ENCODE data around the gene DSCAML1.

DSCAML1 gene

GRCh38 chr11:117434481-117434880, 362.5 kb downstream of the DSCAML1 start:
- no peak for TF ChIP-seq Cebpa-rat (IDR thresholded peaks at IDR 0.05)
- H3K4me3 ChIP-seq, result no peak overlapping the region
- no peaks in the 10 kb centered on the region for H3K36me3 ChIP-seq
- H3K9ac ChIP-seq, result no peak overlapping the region
- H3K4me1 ChIP-seq, result peaks cover 0 to 34% (median 27%) of the 10 kb centered on the region in 10 experiments; a peak in 17 of 20 replicates
- H4K20me1 ChIP-seq, result peaks cover 0 to 4% (median 0%) of the 10 kb centered on the region in 11 experiments; a peak in 2 of 22 replicates
- H3K27me3 ChIP-seq, result no peaks in the 10 kb centered on the region
- H3K9me3 ChIP-seq (replicated peaks in 1 of 11), result no peaks in the 10 kb centered on the region
- H3K27ac ChIP-seq, result no peak overlapping the region
- H3K4me2 ChIP-seq, result no peak overlapping the region

- no peak overlapping the region for H3K27ac ChIP-seq
- peaks cover 0 to 4% (median 0%) of the 10 kb centered on the region in 11 experiments; a peak in 2 of 22 replicates for H4K20me1 ChIP-seq
- TF ChIP-seq Cebpa-rat (IDR thresholded peaks at IDR 0.05), result no peak
- H3K4me2 ChIP-seq, result no peak overlapping the region
- no peaks in the 10 kb centered on the region for H3K36me3 ChIP-seq
- no peaks in the 10 kb centered on the region for H3K27me3 ChIP-seq
- no peaks in the 10 kb centered on the region for H3K9me3 ChIP-seq (replicated peaks in 1 of 11)
- no peak overlapping the region for H3K4me3 ChIP-seq
- no peak overlapping the region for H3K9ac ChIP-seq
- H3K4me1 ChIP-seq, result peaks cover 0 to 27% (median 19%) of the 10 kb centered on the region in 10 experiments; a peak in 17 of 20 replicates
These were observed 363.3 kb downstream of the DSCAML1 start for GRCh38 chr11:117433717-117434116.

- Histone ChIP-seq H4K20me1 (peaks cover 0 to 10% (median 0%) of the 10 kb centered on the region in 11 experiments; a peak in 4 of 22 replicates), H3K9me3 (replicated peaks in 1 of 11) (no peaks in the 10 kb centered on the region), H3K27me3 (no peaks in the 10 kb centered on the region), H3K36me3 (no peaks in the 10 kb centered on the region), H3K4me1 (peaks cover 0 to 27% (median 19%) of the 10 kb centered on the region in 10 experiments; a peak in 17 of 20 replicates), H3K27ac (no peak overlapping the region), H3K4me2 (peak overlapping the region in 8 of 11 experiments; percentile 38 to 72 (median 62); a peak in 16 of 22 replicates), H3K4me3 (no peak overlapping the region), H3K9ac (no peak overlapping the region)
- TF ChIP-seq Cebpa-rat (IDR thresholded peaks at IDR 0.05), result no peak
These were observed 365.6 kb downstream of the DSCAML1 start for GRCh38 chr11:117431436-117431835.

GRCh38 chr11:117430293-117430955, 366.6 kb downstream of the DSCAML1 start:
- H3K4me3 ChIP-seq, result no peak overlapping the region
- H3K4me2 ChIP-seq, result peak overlapping the region in 8 of 11 experiments; percentile 38 to 72 (median 62); a peak in 12 of 22 replicates
- no peak overlapping the region for H3K9ac ChIP-seq
- H3K4me1 ChIP-seq, result peaks cover 0 to 22% (median 15%) of the 10 kb centered on the region in 10 experiments; a peak in 17 of 20 replicates
- H3K36me3 ChIP-seq, result no peaks in the 10 kb centered on the region
- no peak for TF ChIP-seq Cebpa-rat (IDR thresholded peaks at IDR 0.05)
- no peak overlapping the region for H3K27ac ChIP-seq
- no peaks in the 10 kb centered on the region for H3K9me3 ChIP-seq (replicated peaks in 1 of 11)
- H4K20me1 ChIP-seq, result peaks cover 0 to 10% (median 0%) of the 10 kb centered on the region in 11 experiments; a peak in 4 of 22 replicates
- H3K27me3 ChIP-seq, result no peaks in the 10 kb centered on the region

GRCh38 chr11:117428856-117429229, 368.2 kb downstream of the DSCAML1 start:
- H3K9me3 ChIP-seq (replicated peaks in 1 of 11), result no peaks in the 10 kb centered on the region
- H3K36me3 ChIP-seq, result no peaks in the 10 kb centered on the region
- H3K4me1 ChIP-seq, result peaks cover 0 to 26% (median 14%) of the 10 kb centered on the region in 10 experiments; a peak in 15 of 20 replicates
- no peak overlapping the region for H3K4me3 ChIP-seq
- no peak overlapping the region for H3K27ac ChIP-seq
- TF ChIP-seq Cebpa-rat (IDR thresholded peaks at IDR 0.05), result no peak
- H4K20me1 ChIP-seq, result peaks cover 0 to 10% (median 0%) of the 10 kb centered on the region in 11 experiments; a peak in 4 of 22 replicates
- H3K27me3 ChIP-seq, result no peaks in the 10 kb centered on the region
- no peak overlapping the region for H3K4me2 ChIP-seq
- H3K9ac ChIP-seq, result no peak overlapping the region

GRCh38 chr11:117428186-117428855, 368.7 kb downstream of the DSCAML1 start:
- Histone ChIP-seq H4K20me1 (peaks cover 0 to 10% (median 0%) of the 10 kb centered on the region in 11 experiments; a peak in 4 of 22 replicates), H3K27me3 (no peaks in the 10 kb centered on the region), H3K4me1 (peaks cover 0 to 26% (median 14%) of the 10 kb centered on the region in 10 experiments; a peak in 15 of 20 replicates)

GRCh38 chr11:117427356-117427874, 369.6 kb downstream of the DSCAML1 start:
- Histone ChIP-seq H3K27me3 (no peaks in the 10 kb centered on the region), H3K27ac (no peak overlapping the region), H3K9me3 (replicated peaks in 1 of 11) (no peaks in the 10 kb centered on the region), H3K36me3 (no peaks in the 10 kb centered on the region), H3K4me2 (no peak overlapping the region), H3K9ac (no peak overlapping the region), H4K20me1 (peaks cover 0 to 10% (median 0%) of the 10 kb centered on the region in 11 experiments; a peak in 4 of 22 replicates), H3K4me3 (no peak overlapping the region), H3K4me1 (peaks cover 0 to 26% (median 14%) of the 10 kb centered on the region in 10 experiments; a peak in 15 of 20 replicates)
- no peak for TF ChIP-seq Cebpa-rat (IDR thresholded peaks at IDR 0.05)

More at GRCh38 chr11:117428186-117428855, 368.7 kb downstream of the DSCAML1 start:
- Histone ChIP-seq H3K9ac (no peak overlapping the region), H3K36me3 (no peaks in the 10 kb centered on the region), H3K4me3 (no peak overlapping the region), H3K9me3 (replicated peaks in 1 of 11) (no peaks in the 10 kb centered on the region), H3K27ac (no peak overlapping the region), H3K4me2 (no peak overlapping the region)
- no peak for TF ChIP-seq Cebpa-rat (IDR thresholded peaks at IDR 0.05)

GRCh38 chr11:117426941-117427340, 370.1 kb downstream of the DSCAML1 start:
- peaks cover 0 to 10% (median 0%) of the 10 kb centered on the region in 11 experiments; a peak in 4 of 22 replicates for H4K20me1 ChIP-seq
- H3K4me2 ChIP-seq, result no peak overlapping the region
- no peak overlapping the region for H3K27ac ChIP-seq
- peaks cover 0 to 23% (median 14%) of the 10 kb centered on the region in 10 experiments; a peak in 15 of 20 replicates for H3K4me1 ChIP-seq
- no peaks in the 10 kb centered on the region for H3K36me3 ChIP-seq
- no peak overlapping the region for H3K4me3 ChIP-seq
- H3K9ac ChIP-seq, result no peak overlapping the region
- TF ChIP-seq Cebpa-rat (IDR thresholded peaks at IDR 0.05), result no peak
- no peaks in the 10 kb centered on the region for H3K27me3 ChIP-seq
- no peaks in the 10 kb centered on the region for H3K9me3 ChIP-seq (replicated peaks in 1 of 11)

GRCh38 chr11:117426297-117426685, 370.7 kb downstream of the DSCAML1 start:
- no peaks in the 10 kb centered on the region for H3K27me3 ChIP-seq
- no peak for TF ChIP-seq Cebpa-rat (IDR thresholded peaks at IDR 0.05)
- no peaks in the 10 kb centered on the region for H3K36me3 ChIP-seq
- peaks cover 0 to 10% (median 0%) of the 10 kb centered on the region in 11 experiments; a peak in 3 of 22 replicates for H4K20me1 ChIP-seq
- no peak overlapping the region for H3K4me2 ChIP-seq
- no peak overlapping the region for H3K27ac ChIP-seq
- H3K4me1 ChIP-seq, result peaks cover 0 to 16% (median 9%) of the 10 kb centered on the region in 10 experiments; a peak in 14 of 20 replicates
- H3K9me3 ChIP-seq (replicated peaks in 1 of 11), result no peaks in the 10 kb centered on the region
- no peak overlapping the region for H3K4me3 ChIP-seq
- H3K9ac ChIP-seq, result no peak overlapping the region
